GM12892 (cell line): ENCODE results near the gene BFSP2.
"Not testable (repeated sequence)": the region's sequence is repeated elsewhere in the genome, so short reads cannot be mapped to it uniquely, and the experiment has no call there.

Experiments
- POLR2A ChIP-seq: IDR thresholded peaks from 2 replicates; pipeline ENCODE4 v1.6.1; 2011; ENCODE audit warnings: low read depth, low read length, control low read depth
- POLR2AphosphoS5 ChIP-seq: IDR thresholded peaks from 2 replicates; pipeline ENCODE4 v1.6.1; 2011; ENCODE audit warnings: low read depth, low read length, control low read depth

DNA sequence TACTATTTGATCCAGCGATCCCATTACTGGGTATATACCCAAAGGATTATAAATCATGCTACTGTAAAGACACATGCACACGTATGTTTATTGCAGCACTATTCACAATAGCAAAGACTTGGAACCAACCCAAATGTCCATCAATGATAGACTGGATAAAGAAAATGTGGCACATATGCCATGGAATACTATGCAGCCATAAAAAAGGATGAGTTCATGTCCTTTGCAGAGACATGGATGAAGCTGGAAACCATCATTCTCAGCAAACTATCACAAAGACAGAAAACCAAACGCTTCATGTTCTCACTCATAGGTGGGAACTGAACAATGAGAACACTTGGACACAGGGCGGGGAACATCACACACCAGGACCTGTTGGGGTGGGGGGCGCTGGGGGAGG lies 82.6 kb downstream of the BFSP2 start:
- not testable (repeated sequence) for TF ChIP-seq POLR2A, POLR2AphosphoS5
